Activated naive CD4-positive, alpha-beta T cell (primary cell): Measurements from ENCODE around the gene TOMM20L.

Experiments used
- DNase-seq, 4 experiments: peaks; one replicate each; lab custom pipeline; 2025; lab: John Stamatoyannopoulos, UW

Gene TOMM20L

GRCh38 chr14:58427281-58428117 lies 31.8 kb downstream of the TOMM20L start, which contains the start of the genes KIAA0586 and TIMM9:
KIAA0586 (plus strand) TSS chr14:58427719; CDS start chr14:58428265, 546 bp downstream.
TIMM9 (minus strand) TSS chr14:58427531; CDS start chr14:58411945, 15,586 bp downstream.
- DNase-seq, result peak; percentile 79 to 90 (median 86)

- no peak for DNase-seq
These were observed 32.5 kb downstream of the TOMM20L start for GRCh38 chr14:58428118-58428683.

GRCh38 chr14:58430156-58430555 lies 34.4 kb downstream of the TOMM20L start:
- no peak for DNase-seq

GRCh38 chr14:58439476-58439875 lies 43.7 kb downstream of the TOMM20L start:
- DNase-seq, result no peak

- DNase-seq, result no peak
These were observed 48.9 kb downstream of the TOMM20L start for GRCh38 chr14:58444627-58445026.

- no peak for DNase-seq
These were observed 60.0 kb downstream of the TOMM20L start for GRCh38 chr14:58455593-58456265.
